ENCODE measurements around the gene KRTCAP2.
"Not testable (repeated sequence)": the region's sequence is repeated elsewhere in the genome, so short reads cannot be mapped to it uniquely, and the experiment has no call there.

The KRTCAP2 gene

GRCh38 chr1:155169541-155169940, 3.6 kb downstream of the KRTCAP2 start:
- DNase-seq (ENCODE audit: low spot score in 2 of 2) (no peak), ATAC-seq (no peak)
- Mint-ChIP-seq H3K9me3 (no peaks in the 10 kb centered on the region), H3K4me1 (peaks cover 45% of the 10 kb centered on the region), H3K27ac (peak overlapping the region; percentile 63), H3K4me3 (no peak overlapping the region), H3K36me3 (peaks cover 58% of the 10 kb centered on the region)

GRCh38 chr1:155168456-155169210, 4.5 kb downstream of the KRTCAP2 start:
- Mint-ChIP-seq H3K9me3 (no peaks in the 10 kb centered on the region), H3K27ac (no peak overlapping the region), H3K4me1 (peaks cover 36% of the 10 kb centered on the region), H3K4me3 (no peak overlapping the region), H3K36me3 (peaks cover 52% of the 10 kb centered on the region)
- DNase-seq (ENCODE audit: low spot score in 2 of 2) (no peak), ATAC-seq (no peak)

- H3K27ac Mint-ChIP-seq, result peak overlapping the region; percentile 71
- ATAC-seq, result not testable (repeated sequence)
- H3K4me3 Mint-ChIP-seq, result peak overlapping the region; percentile 68
Observed at GRCh38 chr1:155168105-155168445, 5.0 kb downstream of the KRTCAP2 start.

GRCh38 chr1:155167166-155168104, 5.7 kb downstream of the KRTCAP2 start:
- DNase-seq (ENCODE audit: low spot score in 2 of 2) (peak; percentile 80 to 92), ATAC-seq (peak; percentile 83)
- Mint-ChIP-seq H3K9me3 (no peaks in the 10 kb centered on the region), H3K4me3 (peak overlapping the region; percentile 68), H3K4me1 (peaks cover 25% of the 10 kb centered on the region), H3K36me3 (peaks cover 40% of the 10 kb centered on the region), H3K27ac (peak overlapping the region; percentile 74)

More at GRCh38 chr1:155168105-155168445, 5.0 kb downstream of the KRTCAP2 start:
- H3K4me1 Mint-ChIP-seq, result peaks cover 31% of the 10 kb centered on the region
- not testable (repeated sequence) for DNase-seq (ENCODE audit: low spot score in 2 of 2); H3K9me3 Mint-ChIP-seq
- peaks cover 46% of the 10 kb centered on the region for H3K36me3 Mint-ChIP-seq

GRCh38 chr1:155166471-155167165, 6.5 kb downstream of the KRTCAP2 start:
- Mint-ChIP-seq H3K9me3 (no peaks in the 10 kb centered on the region), H3K27ac (peak overlapping the region; percentile 74), H3K36me3 (peaks cover 32% of the 10 kb centered on the region), H3K4me1 (peaks cover 18% of the 10 kb centered on the region), H3K4me3 (peak overlapping the region; percentile 13)
- ATAC-seq (no peak), DNase-seq (ENCODE audit: low spot score in 2 of 2) (no peak)

GRCh38 chr1:155166051-155166470, 7.0 kb downstream of the KRTCAP2 start:
- no peak for DNase-seq (ENCODE audit: low spot score in 2 of 2)
- H3K9me3 Mint-ChIP-seq, result no peaks in the 10 kb centered on the region
- H3K4me3 Mint-ChIP-seq, result no peak overlapping the region
- H3K4me1 Mint-ChIP-seq, result peaks cover 18% of the 10 kb centered on the region
- ATAC-seq, result no peak
- no peak overlapping the region for H3K27ac Mint-ChIP-seq
- H3K36me3 Mint-ChIP-seq, result peaks cover 26% of the 10 kb centered on the region

- not testable (repeated sequence) for DNase-seq (ENCODE audit: low spot score in 2 of 2); H3K9me3 Mint-ChIP-seq; ATAC-seq; H3K27ac Mint-ChIP-seq; H3K4me3 Mint-ChIP-seq
- peaks cover 12% of the 10 kb centered on the region for H3K36me3 Mint-ChIP-seq
- H3K4me1 Mint-ChIP-seq, result peaks cover 17% of the 10 kb centered on the region
Observed at GRCh38 chr1:155164625-155165024, 8.5 kb downstream of the KRTCAP2 start.

GRCh38 chr1:155163785-155164184, 9.3 kb downstream of the KRTCAP2 start:
- H3K9me3 Mint-ChIP-seq; DNase-seq (ENCODE audit: low spot score in 2 of 2); ATAC-seq; H3K27ac Mint-ChIP-seq; H3K36me3 Mint-ChIP-seq; H3K4me3 Mint-ChIP-seq: not testable (repeated sequence)
- peaks cover 10% of the 10 kb centered on the region for H3K4me1 Mint-ChIP-seq

GRCh38 chr1:155162631-155163030, 10.5 kb downstream of the KRTCAP2 start:
- not testable (repeated sequence) for H3K36me3 Mint-ChIP-seq; H3K27ac Mint-ChIP-seq; ATAC-seq; H3K4me1 Mint-ChIP-seq; H3K4me3 Mint-ChIP-seq; DNase-seq (ENCODE audit: low spot score in 2 of 2); H3K9me3 Mint-ChIP-seq

GRCh38 chr1:155160128-155160527, 13.0 kb downstream of the KRTCAP2 start:
- Mint-ChIP-seq H3K4me3 (no peak overlapping the region), H3K36me3 (no peaks in the 10 kb centered on the region), H3K27ac (peak overlapping the region; percentile 10), H3K4me1 (no peaks in the 10 kb centered on the region), H3K9me3 (no peaks in the 10 kb centered on the region)
- DNase-seq (ENCODE audit: low spot score in 2 of 2), result no peak
- ATAC-seq, result no peak

GRCh38 chr1:155158991-155159390, 14.1 kb downstream of the KRTCAP2 start:
- Mint-ChIP-seq H3K9me3 (no peaks in the 10 kb centered on the region), H3K4me3 (no peak overlapping the region), H3K4me1 (no peaks in the 10 kb centered on the region), H3K36me3 (no peaks in the 10 kb centered on the region), H3K27ac (no peak overlapping the region)
- DNase-seq (ENCODE audit: low spot score in 2 of 2), result no peak
- ATAC-seq, result no peak

- H3K27ac Mint-ChIP-seq; H3K9me3 Mint-ChIP-seq; H3K4me1 Mint-ChIP-seq; H3K4me3 Mint-ChIP-seq; H3K36me3 Mint-ChIP-seq; ATAC-seq; DNase-seq (ENCODE audit: low spot score in 2 of 2): not testable (repeated sequence)
Observed at GRCh38 chr1:155155996-155156643, 17.0 kb downstream of the KRTCAP2 start.

- no peak overlapping the region for H3K27ac Mint-ChIP-seq
- H3K4me3 Mint-ChIP-seq, result no peak overlapping the region
- H3K9me3 Mint-ChIP-seq, result no peaks in the 10 kb centered on the region
- no peak for DNase-seq (ENCODE audit: low spot score in 2 of 2)
- peaks cover 2% of the 10 kb centered on the region for H3K36me3 Mint-ChIP-seq
- no peak for ATAC-seq
- H3K4me1 Mint-ChIP-seq, result peaks cover 2% of the 10 kb centered on the region
Observed at GRCh38 chr1:155145491-155145890, 27.6 kb downstream of the KRTCAP2 start.

GRCh38 chr1:155141749-155142148, 31.4 kb downstream of the KRTCAP2 start:
- Mint-ChIP-seq H3K36me3 (peaks cover 40% of the 10 kb centered on the region), H3K4me3 (no peak overlapping the region), H3K4me1 (peaks cover 28% of the 10 kb centered on the region), H3K9me3 (no peaks in the 10 kb centered on the region), H3K27ac (no peak overlapping the region)
- no peak for ATAC-seq
- no peak for DNase-seq (ENCODE audit: low spot score in 2 of 2)

GRCh38 chr1:155140630-155140953, 32.5 kb downstream of the KRTCAP2 start:
- Mint-ChIP-seq H3K9me3 (no peaks in the 10 kb centered on the region), H3K4me1 (peaks cover 34% of the 10 kb centered on the region), H3K27ac (peak overlapping the region; percentile 94), H3K4me3 (peak overlapping the region; percentile 98), H3K36me3 (peaks cover 51% of the 10 kb centered on the region)
- DNase-seq (ENCODE audit: low spot score in 2 of 2), result no peak
- no peak for ATAC-seq

Data from stimulated activated effector memory CD8-positive, alpha-beta T cell treated with anti-CD3 and anti-CD28 coated beads, Interleukin-12 subunit alpha, Interleukin-12 subunit beta, amount 100 ng/mL, for 72 hours (primary cell).